SJCRH30 (cell line): ENCODE measurements around the gene C2orf74. TPM values are rescaled to one million over a fixed set of nuclear protein-coding genes. Genes with fewer than 3 reads are reported as not detected.

Source experiments
- total RNA-seq: library from RNA; depleted of rRNA; stranded (reverse); fragments of >200 nt; shearing (Covaris generic); gene quantifications from 2 replicates; pipeline ENCODE4 v1.2.3, GENCODE V29; 2014; rRNA removed

The C2orf74 gene
- total RNA-seq, 1 experiment from 2014 or later: 19.9 TPM

Other genes starting within 250 kb of the C2orf74 start
- gene PEX13, start 144.5 kb upstream of the C2orf74 start, total RNA-seq: 37.9 and 40.0 TPM in 2 replicates
- 8.9 and 9.0 TPM in 2 replicates for gene PUS10, start 143.9 kb upstream of the C2orf74 start, total RNA-seq
- gene SANBR, start 96.3 kb upstream of the C2orf74 start, total RNA-seq: 16.8 and 21.6 TPM in 2 replicates